M059J (cell line): ENCODE measurements around the gene CACNA1C. TPM values are rescaled to one million over a fixed set of nuclear protein-coding genes. Genes with fewer than 3 reads are reported as not detected.
A peak's percentile ranks its signal among the peaks of the same experiment; 100 is the strongest.

Experiments used
- DNase-seq: peaks from one replicate; pipeline ENCODE4 v3.0.0-alpha.2; 2012; ENCODE audit warnings: low read depth
- total RNA-seq: library from RNA; depleted of rRNA; stranded (reverse); fragments of >200 nt; shearing (Covaris generic); gene quantifications from 2 replicates; pipeline ENCODE4 v1.2.3, GENCODE V29; 2014

Gene CACNA1C
- total RNA-seq, 1 experiment from 2014 or later, result 3.6 TPM

DNA sequence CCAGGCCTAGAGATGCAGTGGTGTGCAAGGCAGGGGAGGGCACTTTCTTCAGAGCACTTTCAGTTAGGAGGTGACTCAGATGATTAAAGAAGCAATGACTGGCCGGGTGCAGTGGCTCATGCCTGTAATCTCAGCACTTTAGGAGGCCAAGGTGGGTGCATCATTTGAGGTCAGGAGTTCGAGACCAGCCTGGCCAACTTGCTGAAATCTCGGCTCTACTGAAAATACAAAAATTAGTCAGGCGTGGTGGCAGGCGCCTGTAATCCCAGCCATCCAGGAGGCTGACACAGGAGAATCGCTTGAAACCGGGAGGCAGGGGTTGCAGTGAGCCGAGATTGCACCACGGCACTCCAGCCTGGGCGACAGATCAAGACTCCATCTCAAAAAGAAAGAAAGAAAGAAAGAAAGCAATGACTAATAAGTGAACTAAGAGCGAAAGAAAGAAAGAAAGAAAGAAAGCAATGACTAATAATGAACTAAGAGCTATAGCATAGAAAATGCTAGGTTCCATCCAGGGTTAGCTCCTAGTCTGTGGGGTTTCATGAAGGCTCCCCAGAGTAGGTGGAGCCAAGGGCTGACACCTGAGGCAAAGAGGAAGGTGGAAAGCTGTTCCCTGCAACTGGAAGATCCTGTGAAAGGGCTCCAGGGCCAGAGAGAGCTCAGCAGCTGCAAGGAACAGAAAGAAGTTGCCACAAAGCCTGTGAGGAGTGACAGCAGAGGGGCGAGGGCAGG, 334.5 kb downstream of the CACNA1C start:
- DNase-seq, result peak; percentile 46

DNA sequence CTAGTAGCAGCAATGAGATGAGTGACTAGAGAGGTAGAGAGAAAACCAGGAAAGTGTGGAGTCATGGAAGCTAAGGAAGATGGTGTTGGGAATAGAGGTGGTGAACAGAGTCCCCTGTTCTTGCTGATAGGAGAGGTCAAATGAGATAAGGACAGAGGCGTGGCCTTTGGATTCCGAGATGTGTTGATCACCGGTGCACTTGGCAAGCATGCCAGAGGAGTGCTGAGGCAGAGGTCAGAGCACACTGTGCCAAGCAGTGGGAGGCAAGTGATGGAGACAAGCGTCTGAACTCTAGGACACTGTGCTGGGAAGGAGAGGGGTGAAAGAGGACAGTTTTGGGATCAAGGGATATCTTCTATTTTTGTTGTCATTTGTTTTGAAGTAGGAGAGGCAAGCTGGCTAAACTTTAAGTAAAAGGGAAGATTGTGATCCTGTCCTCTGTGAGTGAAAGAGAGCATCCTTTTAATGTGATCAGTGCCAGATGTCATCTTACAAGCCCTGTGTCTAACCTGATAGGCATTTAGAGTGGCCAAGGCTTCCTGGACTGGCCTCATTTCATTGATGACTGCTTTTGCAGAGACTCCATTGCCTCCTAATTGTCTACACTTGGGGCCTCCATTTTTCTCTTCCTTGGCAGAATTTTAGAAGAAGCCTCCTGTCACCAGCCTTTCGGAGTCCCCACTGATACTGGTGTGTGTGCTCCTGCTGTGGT, 336.4 kb downstream of the CACNA1C start:
- DNase-seq, result no peak

DNA sequence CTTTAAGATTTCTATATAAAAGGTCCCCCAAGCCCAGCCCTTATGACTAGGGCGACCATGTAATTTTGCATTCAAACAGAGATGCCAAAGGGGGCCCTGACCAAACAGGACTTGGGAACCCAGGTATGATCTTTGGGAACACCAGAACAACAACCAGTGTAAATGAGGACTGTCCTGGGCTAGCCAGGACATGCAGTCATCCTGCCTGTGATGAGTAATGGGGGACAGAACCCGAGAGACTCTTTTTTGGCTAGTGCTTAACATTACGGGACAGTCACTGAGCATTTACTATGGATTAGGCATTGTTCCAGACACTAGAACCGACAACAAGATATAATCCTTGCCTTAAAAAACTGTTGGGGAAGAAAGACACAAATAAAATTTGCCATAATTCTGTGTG, 337.3 kb downstream of the CACNA1C start:
- no peak for DNase-seq

DNA sequence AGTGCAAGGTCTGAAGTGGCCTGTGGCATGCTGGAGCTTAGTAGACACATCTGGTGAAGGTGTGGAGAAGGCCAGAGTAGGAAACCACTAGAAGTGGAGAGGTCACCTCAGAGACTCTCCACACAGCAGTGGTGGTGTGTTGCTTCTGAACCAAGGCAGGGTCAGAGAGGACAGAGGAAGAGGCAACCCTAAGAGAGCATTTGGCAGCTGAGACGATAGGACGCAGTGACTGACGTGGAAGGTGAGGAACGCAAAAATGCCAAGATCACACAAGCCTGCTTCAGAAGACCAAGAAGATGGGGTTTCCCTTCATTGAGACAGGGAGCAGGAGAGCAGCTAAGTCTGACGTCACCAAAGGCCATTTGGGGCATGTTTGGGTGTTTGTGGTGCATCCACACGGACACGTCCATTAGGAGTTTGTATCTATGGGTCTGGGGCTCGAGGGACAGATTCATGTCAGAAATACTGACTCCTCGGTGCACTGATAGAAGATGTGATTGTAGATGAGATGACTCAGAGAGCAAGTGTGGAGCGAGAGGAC, 338.1 kb downstream of the CACNA1C start:
- no peak for DNase-seq

GRCh38 chr12:2391740-2392331, 339.0 kb downstream of the CACNA1C start:
- DNase-seq, result no peak

GRCh38 chr12:2393016-2393415, 340.2 kb downstream of the CACNA1C start:
- DNase-seq, result no peak

- DNase-seq, result no peak
These were observed 341.2 kb downstream of the CACNA1C start for GRCh38 chr12:2393996-2394395.

GRCh38 chr12:2395354-2395977, 342.7 kb downstream of the CACNA1C start:
- DNase-seq, result peak; percentile 31

GRCh38 chr12:2396448-2396871, 343.7 kb downstream of the CACNA1C start:
- peak; percentile 66 for DNase-seq

DNA sequence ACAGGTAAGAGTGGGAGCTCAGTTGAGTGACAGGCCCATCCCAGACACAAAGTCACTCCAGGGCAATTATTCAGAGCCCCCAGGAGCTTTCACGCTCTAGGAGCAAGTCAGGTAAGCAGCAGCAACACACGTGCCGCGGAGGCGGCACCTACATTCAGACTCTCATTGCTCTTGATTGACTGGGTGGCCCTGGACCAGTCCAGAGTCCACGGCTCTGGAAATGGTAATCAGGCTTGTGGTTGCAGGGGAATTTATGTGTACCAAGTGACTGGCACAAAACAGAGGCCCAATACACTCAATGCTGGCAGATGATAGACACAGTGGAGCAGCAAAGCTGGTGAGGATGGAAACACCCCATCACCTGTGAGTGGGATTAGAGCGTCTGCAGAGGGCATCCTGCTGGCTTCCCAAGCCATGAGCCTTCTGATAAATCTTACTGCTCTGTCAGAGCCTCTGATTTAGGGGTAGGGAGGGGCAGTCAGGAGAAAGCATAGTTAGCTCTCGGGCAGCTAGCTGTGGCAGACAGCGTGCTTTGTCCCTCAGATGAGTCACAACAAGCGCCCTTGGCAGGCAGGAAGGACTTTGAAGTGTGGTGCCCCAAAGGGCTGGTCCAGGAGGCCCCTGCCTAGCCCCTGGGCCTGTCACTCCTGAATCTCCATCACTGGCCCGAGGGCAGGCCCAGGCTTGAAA, 344.7 kb downstream of the CACNA1C start:
- DNase-seq, result peak; percentile 84

GRCh38 chr12:2401040-2401439, 348.3 kb downstream of the CACNA1C start:
- no peak for DNase-seq

DNA sequence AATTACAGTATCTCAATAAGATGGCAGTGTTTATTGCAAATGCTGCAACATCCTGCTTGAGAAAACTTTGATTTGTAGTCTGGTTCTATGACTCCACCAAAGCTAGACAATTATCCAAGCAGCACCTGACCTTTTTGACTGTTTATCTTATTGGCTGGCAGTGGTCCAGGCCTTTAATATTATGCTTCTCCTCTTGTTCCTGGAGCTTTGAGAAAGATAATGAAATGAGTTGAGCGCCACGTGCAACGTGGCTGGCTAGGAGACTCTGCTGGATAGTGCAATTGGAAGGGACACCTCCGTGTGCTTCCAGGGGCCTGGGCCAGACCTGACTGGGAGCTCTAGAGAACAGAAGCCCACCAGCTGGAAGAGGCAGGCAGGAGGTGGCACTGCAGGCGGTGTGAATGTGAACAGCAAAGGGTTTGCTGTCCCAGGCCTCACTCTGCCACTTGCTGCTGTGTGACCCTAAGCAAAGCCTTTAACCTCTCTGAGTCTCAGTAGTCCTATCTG, 349.3 kb downstream of the CACNA1C start:
- no peak for DNase-seq

GRCh38 chr12:2403221-2403976, 350.6 kb downstream of the CACNA1C start:
- DNase-seq, result no peak

DNA sequence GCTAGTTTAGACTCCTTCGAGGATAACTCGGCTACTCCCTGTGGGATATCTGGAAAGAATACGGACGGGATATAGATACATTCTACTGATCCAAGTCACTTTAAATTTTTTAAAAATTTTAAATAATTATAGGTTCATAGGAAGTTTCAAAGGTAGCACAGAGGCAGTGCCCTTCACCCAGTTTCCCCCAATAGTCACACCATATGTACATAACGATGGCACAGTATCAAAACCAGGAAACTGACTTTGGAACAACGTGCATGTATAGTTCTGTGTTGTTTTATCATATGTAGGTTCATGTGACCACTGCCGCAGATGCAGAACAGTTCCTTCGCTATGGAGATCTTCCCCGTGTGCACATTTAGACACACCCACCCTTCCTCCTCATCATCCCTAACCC, 352.3 kb downstream of the CACNA1C start:
- DNase-seq, result no peak

- DNase-seq, result no peak
These were observed 354.1 kb downstream of the CACNA1C start for GRCh38 chr12:2406903-2407302.

DNA sequence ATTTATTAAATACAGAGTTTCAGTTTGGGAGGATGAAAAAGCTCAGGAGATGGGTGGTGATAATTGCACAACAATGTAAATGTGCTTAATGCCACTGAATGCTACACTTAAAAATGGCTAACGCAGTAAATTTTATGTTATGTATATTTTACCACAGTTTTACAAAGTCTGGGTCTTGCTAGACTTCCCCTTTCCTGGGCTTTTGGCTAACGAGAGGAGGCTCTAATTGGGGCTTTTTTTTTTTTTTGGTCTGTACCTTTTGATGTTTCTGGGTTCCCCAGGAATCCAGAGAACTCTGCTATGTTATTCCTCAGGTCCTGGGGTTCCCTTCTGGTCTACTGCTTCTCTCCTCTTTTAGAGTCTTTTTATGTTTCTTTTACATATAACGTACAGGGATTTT, 355.5 kb downstream of the CACNA1C start:
- no peak for DNase-seq

GRCh38 chr12:2409656-2410265, 357.0 kb downstream of the CACNA1C start:
- DNase-seq, result no peak

- no peak for DNase-seq
These were observed 357.7 kb downstream of the CACNA1C start for GRCh38 chr12:2410496-2410895.

DNA sequence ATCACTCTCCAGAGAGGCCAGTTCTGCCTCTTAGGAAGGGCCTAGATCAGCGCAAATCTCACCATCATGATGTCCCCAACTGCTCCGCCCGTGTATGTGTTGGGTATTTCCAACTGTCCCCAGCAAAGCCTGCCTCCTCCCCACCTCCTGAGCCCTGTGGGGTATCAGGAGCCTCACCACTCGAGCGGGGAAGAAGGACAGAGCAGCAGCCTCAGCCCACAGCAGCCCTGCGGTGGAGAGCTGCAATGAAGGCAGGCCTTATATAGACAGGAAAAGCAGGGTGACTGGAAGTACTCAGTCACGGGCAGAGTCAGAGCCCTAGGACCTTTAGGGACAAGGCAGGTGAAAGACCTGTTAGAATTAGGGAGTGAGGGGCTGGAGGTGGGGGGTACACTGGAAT, 358.2 kb downstream of the CACNA1C start:
- DNase-seq, result no peak

DNA sequence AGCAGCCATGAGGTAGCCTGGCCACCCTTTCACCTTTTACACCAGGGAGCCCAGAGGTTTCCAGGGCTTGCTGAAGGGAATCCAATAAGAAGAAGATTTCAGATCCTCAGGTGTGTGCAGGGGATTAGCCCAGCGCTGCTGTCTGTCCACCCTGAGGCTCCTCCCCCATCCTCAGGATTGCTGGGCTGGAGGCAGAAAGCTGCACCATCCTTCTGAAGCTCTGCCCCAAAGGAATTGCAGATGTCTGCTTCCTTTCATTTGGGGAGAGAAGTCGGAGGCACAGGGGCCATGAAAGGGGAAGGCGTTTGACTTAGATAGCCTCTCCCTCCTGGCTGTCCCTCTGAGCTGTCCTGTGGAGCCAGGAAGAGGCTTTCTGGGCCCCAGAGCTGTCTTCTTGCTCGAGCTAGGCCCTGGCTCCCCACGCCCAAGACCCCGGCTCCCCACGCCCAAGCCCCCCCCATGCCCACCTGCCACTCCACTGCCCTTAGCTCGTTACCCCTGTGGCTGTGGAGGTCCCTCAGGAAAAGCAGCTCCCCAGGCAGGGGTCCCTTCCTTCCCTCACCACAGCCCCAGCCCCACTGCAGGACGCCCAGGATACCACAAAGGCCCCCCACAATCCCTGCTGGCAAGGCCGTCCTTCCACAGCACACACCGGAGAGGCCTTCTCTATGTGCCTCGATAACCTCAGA, 359.0 kb downstream of the CACNA1C start:
- no peak for DNase-seq
